ENCODE measurements around the gene KLHL3. TPM values are rescaled to one million over a fixed set of nuclear protein-coding genes. Genes with fewer than 3 reads are reported as not detected.
"Not testable (repeated sequence)": the region's sequence is repeated elsewhere in the genome, so short reads cannot be mapped to it uniquely, and the experiment has no call there.

KLHL3 gene, protein sequence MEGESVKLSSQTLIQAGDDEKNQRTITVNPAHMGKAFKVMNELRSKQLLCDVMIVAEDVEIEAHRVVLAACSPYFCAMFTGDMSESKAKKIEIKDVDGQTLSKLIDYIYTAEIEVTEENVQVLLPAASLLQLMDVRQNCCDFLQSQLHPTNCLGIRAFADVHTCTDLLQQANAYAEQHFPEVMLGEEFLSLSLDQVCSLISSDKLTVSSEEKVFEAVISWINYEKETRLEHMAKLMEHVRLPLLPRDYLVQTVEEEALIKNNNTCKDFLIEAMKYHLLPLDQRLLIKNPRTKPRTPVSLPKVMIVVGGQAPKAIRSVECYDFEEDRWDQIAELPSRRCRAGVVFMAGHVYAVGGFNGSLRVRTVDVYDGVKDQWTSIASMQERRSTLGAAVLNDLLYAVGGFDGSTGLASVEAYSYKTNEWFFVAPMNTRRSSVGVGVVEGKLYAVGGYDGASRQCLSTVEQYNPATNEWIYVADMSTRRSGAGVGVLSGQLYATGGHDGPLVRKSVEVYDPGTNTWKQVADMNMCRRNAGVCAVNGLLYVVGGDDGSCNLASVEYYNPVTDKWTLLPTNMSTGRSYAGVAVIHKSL
- 10 to 100 TPM; 15.1 to 28.0 (median 26.5) TPM for total RNA-seq
- 11.0 TPM for total RNA-seq (2013)
- 2.8 to 65.3 (median 24.0) reads per million in 29 experiments for total RNA-seq

DNA sequence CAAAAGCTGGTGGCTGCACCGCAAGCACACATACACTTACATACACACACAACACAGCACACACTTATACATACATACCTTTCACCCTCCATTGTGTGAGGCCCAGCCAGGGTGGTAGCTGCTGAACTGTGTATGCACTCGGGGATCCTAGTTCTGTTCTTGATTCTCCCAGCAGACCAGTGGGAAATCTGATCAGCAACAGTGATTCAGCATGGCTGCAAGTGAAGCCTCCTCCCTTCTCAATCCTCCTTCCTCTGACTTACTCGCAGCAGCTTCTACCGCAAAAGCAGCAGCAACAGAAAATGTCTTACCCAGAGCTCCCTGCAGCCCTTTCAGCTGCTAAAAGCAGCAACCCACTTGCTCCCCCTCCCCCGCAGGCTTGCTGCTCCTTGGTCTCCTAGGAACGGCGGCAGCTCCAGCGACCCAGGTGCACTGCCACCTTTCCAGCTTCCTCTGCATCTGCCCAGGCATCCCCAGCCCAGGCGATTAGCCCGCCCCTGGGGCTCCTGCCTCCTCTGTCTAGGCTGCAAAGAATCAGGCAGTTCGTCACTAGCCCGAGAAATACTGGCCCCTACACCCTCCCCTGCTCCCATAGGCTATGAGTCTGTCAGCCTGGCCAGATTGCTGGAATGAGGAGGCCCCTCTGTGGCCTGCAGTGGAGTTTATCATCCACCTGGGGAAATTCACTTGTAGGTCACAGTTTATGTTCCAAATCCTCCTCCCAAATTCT lies at the start of gene KLHL3:
Gene KLHL3, minus strand, starts transcription at position 535 of the 730 bp plus-strand sequence. Its CDS starts 443 bp downstream, at position 92.
- H3K27ac Mint-ChIP-seq = no peak within 1 kb of the TSS
- H3K36me3 ChIP-seq (ENCODE audit: control insufficient read depth in 2 of 2, extremely low read depth in 1 of 2, insufficient read depth in 1 of 2, low read length in 1 of 2) = no peaks in the 10 kb centered on the region
- no peaks in the 10 kb centered on the region for H3K27me3 ChIP-seq (replicated peaks in 1 of 2; ENCODE audit: control insufficient read depth in 2 of 2, extremely low read depth in 1 of 2, insufficient read depth in 2 of 2, low read length in 1 of 2)
- ChIA-PET POLR2A (interaction anchor here in 1 of 2 donors (0.6 to 1.3 kb wide), 3 partner anchors 18 to 73 kb away, joined by 3 to 4 read pairs (median 4); no protein-coding TSS in a partner anchor), CTCF (interaction anchor here (0.9 to 3.2 kb wide), 8 partner anchors 11 to 76 kb away, joined by 3 to 15 read pairs (median 5); no protein-coding TSS in a partner anchor)
- H3K27me3 Mint-ChIP-seq = no peaks in the 10 kb centered on the region
- H3K27ac ChIP-seq (ENCODE audit: low read length) = peak within 1 kb of the TSS; percentile 27
- H3K4me3 Mint-ChIP-seq = no peak within 1 kb of the TSS
- 13% methylated on average over 10 of the region's 12 CpGs for WGBS (ENCODE audit: insufficient coverage)
- H3K36me3 Mint-ChIP-seq = no peaks in the 10 kb centered on the region
- no peaks in the 10 kb centered on the region for H3K9me3 Mint-ChIP-seq
- peak within 1 kb of the TSS; percentile 61 to 77 for H3K4me3 ChIP-seq (ENCODE audit: control insufficient read depth in 1 of 2, extremely low read depth in 1 of 2, low read length in 1 of 2)
- peak; percentile 45 to 67 (median 62) for ATAC-seq (replicated peaks in 1 of 4)
- peaks cover 37 to 42% of the 10 kb centered on the region in 2 experiments for H3K4me1 ChIP-seq (ENCODE audit: control insufficient read depth in 1 of 2, extremely low read depth in 1 of 2, insufficient read depth in 2 of 2, low read length in 2 of 2)
- peaks cover under 1 to 13% (median 13%) of the 10 kb centered on the region in 3 donors for H3K4me1 Mint-ChIP-seq
- H3K9me3 ChIP-seq = no peaks in the 10 kb centered on the region
- peak in 23 of 35 experiments; percentile 9 to 54 (median 28) for DNase-seq

DNA sequence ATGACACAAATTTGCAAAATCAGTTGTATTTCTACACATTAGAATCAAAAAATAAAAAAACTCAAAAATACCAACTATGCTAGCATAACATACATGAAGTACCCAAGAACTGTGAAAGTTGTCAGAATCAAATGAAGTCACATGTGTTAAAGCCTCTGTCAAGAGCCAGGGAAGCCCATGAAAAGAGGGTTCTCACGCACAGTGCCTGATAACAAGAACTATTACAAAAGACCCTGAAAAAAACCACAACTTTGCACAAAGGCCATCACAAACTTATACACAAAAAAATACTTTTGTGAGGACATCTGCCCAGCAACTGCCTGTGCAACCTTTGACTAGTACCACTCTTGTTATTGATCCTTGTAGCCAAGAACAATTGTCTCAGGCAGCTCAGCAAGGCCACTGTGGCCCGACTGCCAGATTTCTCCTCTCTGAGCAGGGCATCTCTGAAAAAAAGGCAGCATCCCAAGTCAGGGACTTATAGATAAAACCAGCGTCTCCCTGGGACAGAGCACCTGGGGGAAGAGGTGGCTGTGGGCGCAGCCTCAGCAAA lies 47.2 kb upstream of the KLHL3 start:
- Histone ChIP-seq H3K4me1 (ENCODE audit: control insufficient read depth in 1 of 2, extremely low read depth in 1 of 2, insufficient read depth in 2 of 2, low read length in 2 of 2) (no peaks in the 10 kb centered on the region), H3K36me3 (ENCODE audit: control insufficient read depth in 2 of 2, extremely low read depth in 1 of 2, insufficient read depth in 1 of 2, low read length in 1 of 2) (no peaks in the 10 kb centered on the region), H3K27me3 (replicated peaks in 1 of 2; ENCODE audit: control insufficient read depth in 2 of 2, extremely low read depth in 1 of 2, insufficient read depth in 2 of 2, low read length in 1 of 2) (no peaks in the 10 kb centered on the region), H3K9me3 (no peaks in the 10 kb centered on the region), H3K27ac (ENCODE audit: low read length) (no peak overlapping the region), H3K4me3 (ENCODE audit: control insufficient read depth in 1 of 2, extremely low read depth in 1 of 2, low read length in 1 of 2) (no peak overlapping the region)
- ChIA-PET CTCF (interaction anchor here in 1 of 2 donors (0.6 kb wide), 1 partner anchor 667 kb away, joined by 4 read pairs; no protein-coding TSS in a partner anchor), POLR2A (no interaction called here)
- 100% methylated on average over 2 of the region's 4 CpGs for WGBS (ENCODE audit: insufficient coverage)
- Mint-ChIP-seq H3K4me3 (no peak overlapping the region), H3K36me3 (peaks cover 15% of the 10 kb centered on the region), H3K27me3 (peaks cover 5 to 6% of the 10 kb centered on the region in 2 donors), H3K9me3 (no peaks in the 10 kb centered on the region), H3K4me1 (peaks cover 0 to 2% (median 0%) of the 10 kb centered on the region in 3 donors), H3K27ac (no peak overlapping the region)
- ATAC-seq (replicated peaks in 1 of 4) = no peak
- no peak for DNase-seq

DNA sequence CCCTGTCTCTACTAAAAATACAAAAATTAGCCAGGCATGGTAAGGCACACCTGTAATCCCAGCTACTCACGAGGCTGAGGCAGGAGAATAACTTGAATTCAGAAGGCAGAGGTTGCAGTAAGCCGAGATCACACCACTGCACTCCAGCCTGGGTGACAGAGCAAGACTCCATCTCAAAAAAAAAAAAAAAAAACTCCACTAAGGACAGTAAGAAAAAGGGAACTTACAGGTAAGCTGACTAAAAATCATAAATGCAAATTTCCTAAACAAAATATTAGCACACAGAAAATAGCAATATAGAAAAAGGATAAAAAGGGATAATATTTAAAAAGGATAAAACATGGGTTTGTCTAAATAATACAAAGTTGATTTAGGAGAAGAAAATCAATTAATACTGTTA lies 46.2 kb upstream of the KLHL3 start:
- CTCF ChIA-PET = no interaction called here
- Mint-ChIP-seq H3K9me3 (no peaks in the 10 kb centered on the region), H3K4me1 (peaks cover 0 to under 1% (median 0%) of the 10 kb centered on the region in 3 donors), H3K27ac (no peak overlapping the region), H3K27me3 (peaks cover 5 to 6% of the 10 kb centered on the region in 2 donors), H3K36me3 (peaks cover 10% of the 10 kb centered on the region), H3K4me3 (no peak overlapping the region)
- POLR2A ChIA-PET = no interaction called here
- no peak for DNase-seq
- H3K4me1 ChIP-seq (ENCODE audit: control insufficient read depth in 1 of 2, extremely low read depth in 1 of 2, insufficient read depth in 2 of 2, low read length in 2 of 2) = no peaks in the 10 kb centered on the region
- H3K36me3 ChIP-seq (ENCODE audit: control insufficient read depth in 2 of 2, extremely low read depth in 1 of 2, insufficient read depth in 1 of 2, low read length in 1 of 2) = no peaks in the 10 kb centered on the region
- H3K4me3 ChIP-seq (ENCODE audit: control insufficient read depth in 1 of 2, extremely low read depth in 1 of 2, low read length in 1 of 2) = no peak overlapping the region
- H3K27ac ChIP-seq (ENCODE audit: low read length) = no peak overlapping the region
- ATAC-seq (replicated peaks in 1 of 4) = no peak
- no peaks in the 10 kb centered on the region for H3K9me3 ChIP-seq
- H3K27me3 ChIP-seq (replicated peaks in 1 of 2; ENCODE audit: control insufficient read depth in 2 of 2, extremely low read depth in 1 of 2, insufficient read depth in 2 of 2, low read length in 1 of 2) = no peaks in the 10 kb centered on the region
- WGBS (ENCODE audit: insufficient coverage) = no CpG with 5 or more reads among the region's 2 CpGs

DNA sequence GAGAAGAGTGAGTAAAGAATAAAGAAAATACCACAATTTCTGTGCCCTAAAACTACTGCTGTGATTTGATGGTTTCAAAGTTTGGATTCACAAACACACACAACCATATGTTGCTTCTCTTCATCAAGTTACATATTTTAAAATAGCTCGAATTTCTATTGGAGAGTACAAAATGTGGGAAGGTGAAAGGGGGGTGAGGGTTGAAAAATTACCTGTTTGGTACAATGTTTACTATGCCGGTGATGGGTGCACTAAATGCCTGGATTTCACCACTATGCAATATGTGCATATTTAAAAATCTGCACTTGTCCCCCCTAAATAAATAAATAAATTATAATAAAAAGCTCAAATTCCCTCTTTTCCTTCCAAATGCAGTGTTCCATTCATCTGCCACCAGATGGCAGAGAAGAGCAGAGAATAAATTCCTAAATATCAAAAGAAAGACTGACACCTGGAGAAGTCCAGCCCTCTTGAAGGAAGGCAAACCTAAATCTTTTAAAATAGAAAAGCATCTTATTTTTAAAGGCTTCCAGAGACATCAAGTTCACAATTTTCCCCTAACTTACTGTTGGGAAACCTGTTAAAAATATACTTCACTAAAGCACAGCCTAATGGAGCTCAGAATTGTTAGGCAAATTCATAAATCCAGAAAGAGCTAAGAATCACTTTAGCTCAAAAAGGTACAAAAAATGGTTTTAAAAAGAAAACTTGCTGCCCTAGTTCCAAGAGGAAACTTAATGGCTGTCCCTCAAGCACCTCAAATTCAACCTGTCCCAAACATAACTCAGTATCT lies 43.1 kb upstream of the KLHL3 start:
- Histone ChIP-seq H3K27me3 (replicated peaks in 1 of 2; ENCODE audit: control insufficient read depth in 2 of 2, extremely low read depth in 1 of 2, insufficient read depth in 2 of 2, low read length in 1 of 2) (no peaks in the 10 kb centered on the region), H3K9me3 (no peaks in the 10 kb centered on the region), H3K36me3 (ENCODE audit: control insufficient read depth in 2 of 2, extremely low read depth in 1 of 2, insufficient read depth in 1 of 2, low read length in 1 of 2) (no peaks in the 10 kb centered on the region), H3K4me1 (ENCODE audit: control insufficient read depth in 1 of 2, extremely low read depth in 1 of 2, insufficient read depth in 2 of 2, low read length in 2 of 2) (no peaks in the 10 kb centered on the region), H3K27ac (ENCODE audit: low read length) (no peak overlapping the region), H3K4me3 (ENCODE audit: control insufficient read depth in 1 of 2, extremely low read depth in 1 of 2, low read length in 1 of 2) (no peak overlapping the region)
- no peak overlapping the region for H3K27ac Mint-ChIP-seq
- no peak for ATAC-seq (replicated peaks in 1 of 4)
- H3K4me1 Mint-ChIP-seq = no peaks in the 10 kb centered on the region
- no peak overlapping the region for H3K4me3 Mint-ChIP-seq
- H3K27me3 Mint-ChIP-seq = peaks cover 0 to under 1% of the 10 kb centered on the region in 2 donors
- ChIA-PET POLR2A (interaction anchor here in 1 of 2 donors (0.7 kb wide), 1 partner anchor 18 kb away, joined by 3 read pairs; no protein-coding TSS in a partner anchor), CTCF (interaction anchor here (0.5 to 2.0 kb wide), 28 partner anchors 9 to 355 kb away, joined by 3 to 21 read pairs (median 4); partner anchors contain the start of gene PKD2L2 (in 1 of the 2))
- no peaks in the 10 kb centered on the region for H3K36me3 Mint-ChIP-seq
- peak in 1 of 35 experiments; percentile 55 for DNase-seq
- WGBS (ENCODE audit: insufficient coverage) = no CpG with 5 or more reads among the region's 2 CpGs
- H3K9me3 Mint-ChIP-seq = no peaks in the 10 kb centered on the region

DNA sequence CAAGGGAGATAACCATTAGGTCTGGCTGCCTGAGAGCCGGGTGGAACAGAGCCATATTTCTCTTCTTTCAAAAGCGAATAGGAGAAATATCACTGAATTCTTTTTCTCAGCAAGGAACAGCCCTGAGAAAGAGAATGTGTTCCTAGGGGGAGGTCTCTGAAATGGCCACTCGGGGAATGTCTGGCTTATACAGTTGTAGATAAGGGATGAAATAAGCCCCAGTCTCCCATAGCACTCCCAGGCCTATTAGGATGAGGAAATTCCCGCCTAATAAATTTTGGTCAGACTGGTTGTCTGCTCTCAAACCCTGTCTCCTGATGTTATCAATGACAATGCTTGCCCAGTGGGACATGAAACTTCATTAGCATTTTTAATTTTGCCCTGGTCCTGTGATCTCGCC lies 32.0 kb upstream of the KLHL3 start:
- H3K27ac ChIP-seq (ENCODE audit: low read length); DNase-seq; H3K36me3 ChIP-seq (ENCODE audit: control insufficient read depth in 2 of 2, extremely low read depth in 1 of 2, insufficient read depth in 1 of 2, low read length in 1 of 2); POLR2A ChIA-PET; CTCF ChIA-PET; H3K27me3 ChIP-seq (replicated peaks in 1 of 2; ENCODE audit: control insufficient read depth in 2 of 2, extremely low read depth in 1 of 2, insufficient read depth in 2 of 2, low read length in 1 of 2); H3K9me3 ChIP-seq; H3K4me1 ChIP-seq (ENCODE audit: control insufficient read depth in 1 of 2, extremely low read depth in 1 of 2, insufficient read depth in 2 of 2, low read length in 2 of 2); H3K27ac Mint-ChIP-seq; H3K27me3 Mint-ChIP-seq; H3K4me1 Mint-ChIP-seq; H3K4me3 ChIP-seq (ENCODE audit: control insufficient read depth in 1 of 2, extremely low read depth in 1 of 2, low read length in 1 of 2); ATAC-seq (replicated peaks in 1 of 4); H3K4me3 Mint-ChIP-seq: not testable (repeated sequence)
- Mint-ChIP-seq H3K36me3 (peaks cover 29% of the 10 kb centered on the region), H3K9me3 (peaks cover 3 to 30% (median 23%) of the 10 kb centered on the region in 3 donors)
- WGBS (ENCODE audit: insufficient coverage) = 90% methylated on average over 2 of the region's 5 CpGs
